Effector CD8-positive, alpha-beta T cell (primary cell): ENCODE results near the gene MBD5.

Experiments
- DNase-seq: peaks from one replicate; lab custom pipeline; 2025; lab: John Stamatoyannopoulos, UW

MBD5 gene

DNA sequence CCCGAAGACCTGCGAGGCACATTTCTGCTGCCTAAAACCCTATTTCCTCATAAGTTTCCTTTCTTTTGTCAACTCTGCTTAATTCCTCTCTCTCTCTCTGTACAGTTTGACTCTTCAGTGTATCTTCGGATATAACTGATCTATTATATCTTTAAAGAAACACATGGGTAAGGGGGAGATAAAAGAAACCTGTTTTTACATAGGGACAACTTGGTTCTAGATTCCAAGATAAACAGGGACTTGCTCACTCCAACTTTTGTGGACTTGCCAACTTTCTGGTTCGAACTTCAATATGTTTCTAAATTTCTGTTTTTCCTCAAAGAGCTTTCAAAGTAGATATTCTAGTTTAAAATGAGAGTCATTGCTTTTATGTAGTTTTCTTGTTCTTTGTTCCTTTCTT is 441.0 kb downstream of the MBD5 start:
- no peak for DNase-seq

DNA sequence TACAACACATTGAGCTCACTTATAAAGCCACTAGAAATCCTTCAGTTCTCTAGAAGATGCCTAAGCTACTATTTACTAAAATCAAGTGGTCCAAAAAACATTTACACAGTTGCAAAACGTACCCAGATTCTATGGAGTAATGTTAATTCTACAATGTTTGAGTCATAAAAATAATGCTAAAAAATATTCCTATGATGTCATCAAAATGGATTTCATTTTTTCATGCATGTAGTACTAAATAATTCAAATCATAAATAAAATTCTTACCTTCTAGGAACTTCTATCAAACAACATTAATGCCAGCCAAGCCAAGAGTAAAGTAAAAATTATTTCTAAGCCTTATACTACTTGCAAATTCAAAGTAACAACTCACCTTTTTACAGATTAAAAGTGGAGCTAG is 454.7 kb downstream of the MBD5 start:
- no peak for DNase-seq

DNA sequence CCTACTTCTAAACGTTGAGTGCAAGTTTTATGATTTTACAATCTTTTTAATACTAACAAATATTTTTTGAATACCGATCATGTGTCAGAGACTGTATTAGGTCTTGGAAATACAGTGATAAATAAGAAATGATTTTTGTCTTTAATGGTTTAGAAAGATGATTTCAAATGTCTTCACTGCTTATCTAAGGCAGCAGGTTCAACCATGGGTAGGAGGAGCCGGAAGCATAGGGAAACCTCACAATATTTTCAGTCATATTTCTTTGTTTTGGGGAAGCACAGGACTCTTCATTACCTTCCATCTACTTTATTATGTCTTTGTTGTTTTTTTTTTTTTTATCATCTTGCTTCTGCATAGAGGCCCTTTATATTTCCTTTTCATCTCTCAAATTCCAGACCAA is 458.5 kb downstream of the MBD5 start:
- no peak for DNase-seq

DNA sequence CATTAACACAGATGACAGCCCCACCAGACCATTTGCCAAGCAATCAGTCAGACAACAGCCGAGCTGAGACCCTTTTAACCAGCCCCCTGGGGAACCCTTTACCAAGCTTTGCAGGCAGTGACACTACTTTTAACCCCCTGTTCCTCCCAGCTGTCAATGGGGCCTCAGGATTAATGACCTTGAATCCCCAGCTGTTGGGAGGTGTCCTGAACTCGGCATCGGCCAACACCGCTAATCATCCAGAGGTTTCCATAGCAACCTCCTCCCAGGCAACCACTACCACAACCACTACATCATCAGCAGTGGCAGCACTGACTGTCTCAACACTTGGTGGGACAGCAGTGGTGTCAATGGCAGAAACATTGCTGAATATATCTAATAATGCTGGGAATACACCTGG is 462.8 kb downstream of the MBD5 start:
- DNase-seq, result no peak

DNA sequence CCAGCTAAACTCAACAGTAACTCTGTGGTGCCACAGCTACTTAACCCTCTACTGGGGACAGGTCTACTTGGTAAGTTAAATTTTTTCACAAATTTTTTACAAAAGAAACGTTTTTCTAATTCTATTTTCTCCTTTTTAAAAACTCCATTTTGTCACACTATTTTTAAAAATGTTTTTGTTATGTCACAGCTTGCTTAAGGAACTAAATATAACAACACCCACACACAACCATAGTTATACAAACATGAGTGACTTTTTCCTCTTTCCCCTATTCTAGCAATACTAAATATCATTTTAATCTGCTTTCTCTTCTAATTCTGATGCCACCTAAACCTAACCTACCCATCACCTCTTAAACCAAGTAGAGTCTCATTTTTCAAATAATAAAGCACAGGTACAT is 463.2 kb downstream of the MBD5 start:
- DNase-seq, result no peak

DNA sequence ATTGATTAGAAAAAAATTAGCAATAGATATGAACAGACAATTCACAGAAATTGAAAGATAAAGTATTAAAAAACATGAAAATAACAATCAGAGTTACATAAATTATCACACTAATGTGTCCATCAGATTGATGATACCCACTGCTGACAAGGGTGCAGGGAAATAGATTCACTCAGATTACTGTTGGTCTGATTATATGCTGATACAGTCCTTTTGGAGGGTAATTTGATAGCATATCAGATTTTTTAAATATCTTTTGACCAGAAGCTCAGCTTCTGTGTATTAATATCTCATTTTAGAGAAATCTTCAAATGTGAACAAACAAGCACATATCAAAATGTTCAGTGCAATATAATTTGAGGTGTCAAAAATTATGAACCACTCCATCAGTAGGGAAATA is 465.8 kb downstream of the MBD5 start:
- DNase-seq, result no peak

DNA sequence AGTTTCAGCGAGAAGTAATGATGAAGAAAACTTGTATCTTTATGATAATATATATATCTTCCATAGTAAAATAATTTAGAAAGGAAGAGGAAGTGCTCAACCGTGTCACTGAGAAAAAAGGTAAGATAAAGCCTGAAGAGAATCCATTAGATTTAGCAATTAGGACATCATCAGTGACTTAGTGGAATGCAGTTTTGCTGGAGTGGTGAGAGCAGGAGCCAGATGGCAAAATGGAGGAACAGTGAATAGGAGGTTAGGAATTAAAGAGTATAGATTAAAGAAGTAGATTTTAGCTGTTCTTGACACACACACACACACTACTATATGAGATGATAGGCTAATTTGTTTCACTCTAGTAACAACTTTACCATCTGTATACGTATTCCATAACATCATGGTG is 466.5 kb downstream of the MBD5 start:
- no peak for DNase-seq

DNA sequence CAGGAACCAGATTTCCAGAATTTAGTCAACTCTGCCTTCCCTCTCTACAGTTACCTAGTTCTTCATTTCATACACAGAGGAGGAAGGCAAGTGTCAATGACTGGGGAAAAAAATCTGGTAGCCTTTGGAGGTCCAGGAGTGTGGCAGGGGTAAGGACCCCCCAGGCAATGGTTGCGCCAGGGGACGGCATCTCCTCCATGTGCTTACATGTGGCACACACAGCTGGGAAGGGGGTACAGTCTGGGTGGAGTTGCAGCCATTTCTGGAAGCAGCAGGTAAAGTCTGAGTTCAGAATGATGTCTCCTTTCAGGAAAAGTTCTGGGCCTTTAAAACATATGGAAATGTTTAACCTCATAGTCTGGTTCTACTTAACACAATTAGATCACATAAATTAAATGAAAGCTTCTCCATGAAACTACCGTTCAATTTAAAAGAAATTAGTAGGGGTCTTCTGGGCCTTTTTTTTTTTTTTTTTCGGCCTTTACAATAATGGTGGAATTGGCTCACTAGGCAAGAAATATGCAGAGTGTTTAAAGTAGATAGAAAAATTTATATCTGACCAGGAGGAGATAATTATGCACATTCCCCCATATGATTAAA is 470.0 kb downstream of the MBD5 start:
- no peak for DNase-seq

DNA sequence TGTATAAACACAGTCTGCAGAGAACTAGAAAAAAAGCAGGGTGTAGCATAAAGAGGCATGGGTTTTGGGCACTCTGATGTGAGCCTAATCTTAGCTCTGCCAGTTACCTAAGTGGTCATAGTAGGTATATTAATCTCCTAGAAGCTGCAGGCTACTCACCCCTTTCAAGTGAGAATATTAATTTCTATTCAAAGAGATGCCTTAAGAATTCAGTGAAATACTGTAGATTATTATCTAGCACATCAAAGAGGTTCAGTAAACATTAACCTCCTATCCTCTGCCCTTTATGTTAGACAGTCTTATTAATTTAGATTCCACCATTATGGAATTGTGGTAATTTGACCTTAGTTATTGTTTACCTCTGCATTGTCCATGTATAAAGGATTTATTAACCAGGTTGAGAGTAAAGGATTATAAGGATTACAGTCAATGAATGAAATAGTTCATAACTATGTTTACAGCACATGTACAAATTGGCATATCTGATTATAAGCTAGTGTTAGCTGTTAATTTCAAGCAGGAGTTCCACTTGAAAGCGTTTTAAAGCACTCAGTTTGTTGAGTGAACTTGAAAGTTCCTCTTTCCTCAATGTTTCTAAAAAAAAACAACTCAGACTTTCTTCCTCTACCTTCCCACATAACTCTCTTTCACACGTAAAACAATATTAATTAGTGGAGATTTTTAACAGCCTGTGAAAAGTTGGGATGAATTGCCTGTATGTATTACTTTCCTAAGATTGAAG is 473.1 kb downstream of the MBD5 start:
- DNase-seq, result no peak

DNA sequence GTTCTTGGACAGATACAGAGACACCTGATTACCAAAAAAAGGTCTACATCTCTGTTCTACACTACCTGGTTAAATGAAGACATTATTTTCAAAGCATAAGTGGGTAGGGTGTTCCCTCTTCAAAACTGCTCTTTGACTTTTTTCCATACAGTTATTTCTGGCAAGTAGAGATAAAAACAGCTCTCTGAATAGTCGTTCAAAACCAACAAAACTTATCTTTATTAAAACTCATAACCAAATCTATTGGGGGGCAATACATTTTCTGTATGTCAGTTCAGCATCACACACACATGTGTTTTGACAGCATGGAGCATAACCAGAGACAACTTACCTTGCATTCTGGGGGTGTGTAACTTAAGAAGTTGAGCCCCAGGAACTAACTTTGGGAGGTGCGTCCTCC is 474.7 kb downstream of the MBD5 start:
- DNase-seq, result no peak

DNA sequence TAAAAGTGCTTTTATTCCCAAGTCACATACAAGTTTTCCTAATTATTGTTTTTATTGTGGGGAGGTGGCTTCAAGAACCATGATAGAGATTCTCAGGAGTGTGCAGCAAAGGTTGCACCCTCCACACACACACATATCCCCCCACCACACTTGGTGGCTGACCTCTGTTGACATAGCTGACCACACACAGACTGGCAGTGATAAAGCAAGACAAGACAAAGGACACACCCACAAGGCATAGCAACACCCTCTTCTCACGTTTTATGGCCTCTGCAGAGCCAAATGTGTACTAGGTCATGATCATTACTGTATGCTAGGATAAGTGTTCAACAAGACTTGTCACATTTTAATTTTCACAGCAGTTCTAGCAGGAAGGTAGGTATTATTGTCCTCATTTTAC is 480.7 kb downstream of the MBD5 start:
- no peak for DNase-seq

DNA sequence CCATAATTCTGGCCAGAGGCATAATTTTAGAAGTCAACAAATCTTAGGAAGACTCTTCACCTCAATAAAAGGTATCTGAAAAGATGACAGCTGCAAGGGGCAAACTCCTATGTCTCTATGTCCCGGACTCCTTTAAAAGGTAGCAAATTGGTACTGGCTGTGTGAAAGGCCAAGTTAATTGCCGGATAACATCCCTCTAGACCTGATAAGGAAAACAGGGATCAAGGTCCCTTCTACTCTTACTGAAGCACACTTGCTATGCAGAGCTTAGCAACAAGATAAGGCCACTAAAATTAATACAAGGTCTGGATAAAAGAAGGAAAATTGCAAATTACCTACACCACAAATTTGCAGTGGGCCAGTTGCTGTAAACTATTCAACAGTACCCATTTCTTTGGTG is 482.6 kb downstream of the MBD5 start:
- DNase-seq, result no peak

DNA sequence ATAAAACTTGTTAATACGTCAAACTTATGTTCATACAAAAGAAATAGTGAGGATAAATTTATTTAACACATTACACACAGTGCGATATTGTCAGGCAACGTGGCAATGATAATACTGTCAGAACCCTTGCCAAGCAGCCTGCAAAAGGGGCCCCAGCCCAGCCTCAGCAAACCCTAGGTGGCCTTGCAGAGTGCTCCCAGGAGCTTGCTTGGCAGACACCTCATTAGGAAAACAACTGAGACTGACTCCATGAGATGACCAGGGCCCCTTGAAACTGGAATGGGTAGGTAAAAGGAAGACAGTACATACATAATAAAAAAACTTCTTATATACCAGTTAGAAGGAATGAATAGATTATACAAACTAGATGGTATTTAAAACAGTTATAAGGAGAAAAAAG is 487.1 kb downstream of the MBD5 start:
- no peak for DNase-seq

DNA sequence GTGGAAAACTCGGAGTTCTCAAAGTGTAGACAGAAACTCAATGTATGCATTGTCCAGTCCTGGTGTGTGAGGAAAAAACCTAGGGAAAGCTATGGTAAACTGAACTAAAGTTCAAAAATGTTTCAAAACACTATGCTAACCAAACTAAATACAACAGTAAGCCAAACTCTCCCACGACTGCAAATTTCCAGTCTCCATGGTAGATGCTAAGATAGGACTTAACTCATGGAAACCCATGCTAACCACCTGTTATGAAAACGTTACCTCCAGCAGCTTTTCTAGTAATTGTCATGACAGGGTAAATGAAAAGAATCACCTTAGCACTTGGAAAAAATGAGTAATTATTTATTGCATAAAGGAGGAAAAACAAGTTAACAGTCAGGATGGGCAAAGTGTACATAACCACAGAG is 488.0 kb downstream of the MBD5 start:
- DNase-seq, result no peak

DNA sequence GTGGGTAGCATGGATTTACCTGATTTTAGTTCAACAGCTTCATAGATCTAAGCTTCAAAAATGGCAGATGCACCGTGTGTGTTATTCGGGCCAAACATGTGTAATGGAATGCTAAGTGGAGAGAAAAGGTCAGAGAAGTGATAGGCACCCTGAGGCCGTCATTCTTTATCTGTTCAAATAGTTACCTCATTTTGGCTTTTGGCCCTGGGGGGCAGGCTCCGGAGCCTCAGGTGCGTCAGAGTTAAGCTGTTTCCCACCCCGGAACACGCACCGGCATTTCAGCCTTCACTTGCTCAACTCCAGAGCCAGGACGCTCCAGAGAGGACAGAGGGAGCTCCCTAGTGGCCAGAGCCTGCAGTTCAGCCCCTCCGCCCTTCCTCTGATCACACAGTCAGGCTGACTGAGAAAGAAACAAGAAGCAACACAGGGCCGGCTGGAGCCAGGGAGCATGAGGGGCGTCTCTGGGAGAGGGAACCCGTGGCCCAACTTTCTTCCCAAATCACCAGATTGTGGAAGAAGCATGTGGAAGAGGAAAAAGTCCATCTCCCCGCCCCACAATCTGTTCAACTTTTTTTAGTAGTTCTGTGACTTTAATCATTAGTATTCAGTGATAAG is 488.5 kb downstream of the MBD5 start:
- DNase-seq, result peak; percentile 60

DNA sequence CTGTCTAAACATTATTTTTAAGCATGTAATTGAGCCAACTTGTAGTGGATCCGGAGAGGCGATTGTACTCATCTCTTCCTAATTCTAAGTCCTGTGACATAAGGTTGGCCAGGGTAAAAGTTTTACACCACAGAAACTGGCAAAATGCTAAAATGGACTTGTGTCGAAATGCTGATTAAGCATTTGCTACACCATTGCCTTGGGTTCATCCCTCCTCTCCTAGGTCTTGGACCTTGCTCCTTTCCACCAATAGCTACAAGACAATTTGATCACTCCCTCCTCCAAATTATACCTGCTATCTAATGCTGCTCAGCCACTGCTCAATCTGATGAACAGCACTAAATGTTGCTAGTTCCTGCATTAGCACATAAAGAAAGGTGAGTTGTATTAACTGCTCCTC is 491.0 kb downstream of the MBD5 start:
- no peak for DNase-seq

DNA sequence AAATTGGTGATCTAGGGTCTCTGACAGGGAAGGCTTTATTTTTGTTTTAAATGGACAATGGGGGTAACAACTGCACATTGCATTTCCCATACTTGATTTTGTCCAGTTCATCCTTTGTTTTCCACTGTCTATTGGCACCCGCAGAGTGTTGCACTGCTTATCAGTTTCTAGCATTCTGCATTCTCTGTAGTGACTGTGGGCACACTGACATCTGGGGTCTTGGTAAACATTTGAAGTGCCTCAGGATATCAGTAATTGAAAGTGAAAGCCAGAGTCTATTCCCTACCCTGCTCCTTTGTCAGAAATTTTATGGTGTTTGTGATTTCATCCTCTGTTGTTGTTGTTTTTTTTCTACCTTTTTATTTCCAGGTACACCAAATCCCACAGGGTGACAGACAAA is 491.6 kb downstream of the MBD5 start:
- DNase-seq, result no peak

DNA sequence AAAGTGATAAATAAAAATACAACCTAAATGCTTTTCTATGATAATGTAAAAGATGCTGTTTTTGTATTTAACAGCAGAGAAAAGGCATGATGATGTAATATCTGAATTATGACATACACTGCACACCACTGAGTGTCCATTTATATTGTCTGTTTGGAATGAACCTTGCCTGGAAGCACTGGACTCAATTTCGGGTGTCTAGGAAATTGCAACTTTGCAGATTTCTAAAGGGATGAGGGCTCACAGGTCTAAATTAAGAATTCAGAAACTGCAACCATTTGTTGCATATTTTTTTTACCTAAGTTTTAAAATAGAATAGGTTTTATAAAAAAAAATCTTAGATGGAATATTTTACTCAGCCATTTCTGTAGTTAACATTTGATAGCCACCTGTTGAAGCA is 492.5 kb downstream of the MBD5 start:
- no peak for DNase-seq

DNA sequence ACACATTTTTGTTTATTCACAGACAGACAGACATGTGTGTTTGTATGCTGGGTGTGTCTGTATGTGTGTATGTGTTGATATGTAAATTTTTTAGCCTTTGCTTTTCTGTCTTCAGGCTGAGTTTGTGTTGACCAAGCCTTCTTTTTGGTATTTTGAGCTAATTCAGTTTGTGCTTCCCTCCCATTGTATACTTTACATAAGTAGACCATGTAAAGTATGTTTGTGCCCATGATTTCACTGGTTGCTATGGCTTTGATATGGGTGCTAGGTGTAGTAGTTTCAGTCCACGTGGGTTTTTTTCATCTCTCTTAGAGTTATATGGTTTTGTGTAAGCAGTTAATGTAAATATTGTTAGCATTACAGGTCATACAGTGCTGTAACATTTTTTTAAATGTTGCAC is 494.2 kb downstream of the MBD5 start:
- no peak for DNase-seq

DNA sequence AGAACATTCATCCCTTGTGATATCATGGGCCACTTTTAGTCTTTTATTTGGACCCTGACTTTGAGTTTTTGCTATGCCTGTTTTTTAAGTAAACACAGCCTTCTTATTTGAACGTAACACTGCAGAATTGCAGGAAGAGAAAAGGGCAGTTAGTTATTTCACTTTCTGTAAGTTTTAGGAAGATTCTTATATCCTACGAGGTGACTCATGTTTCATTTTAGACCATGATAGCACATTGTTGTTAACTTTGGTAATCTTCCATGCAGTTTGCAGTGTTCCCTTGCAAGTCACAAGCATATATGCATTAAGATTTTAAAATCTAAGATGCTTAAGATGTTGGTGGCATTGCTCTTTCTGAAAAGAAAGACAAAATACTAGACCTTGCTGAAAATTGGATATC is 495.1 kb downstream of the MBD5 start:
- no peak for DNase-seq

DNA sequence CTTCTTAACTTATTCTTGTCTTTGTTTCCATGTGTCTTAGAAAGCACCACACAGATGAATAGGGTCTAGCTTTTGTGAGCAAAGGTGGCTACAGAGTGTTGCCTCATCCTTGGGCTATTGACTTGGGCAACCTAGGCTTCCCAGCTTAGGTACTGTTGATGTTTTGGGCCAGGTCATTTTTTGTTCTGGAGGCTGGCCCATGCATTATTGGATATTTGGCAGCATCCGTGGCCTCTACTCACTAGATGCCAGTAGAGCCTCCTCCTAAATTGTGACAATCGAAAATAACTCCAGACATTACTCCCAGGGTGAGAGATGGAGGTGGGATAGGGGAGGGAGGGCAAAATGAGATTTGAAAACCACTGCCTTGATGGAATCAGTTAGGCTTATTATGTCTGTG is 496.4 kb downstream of the MBD5 start:
- no peak for DNase-seq

DNA sequence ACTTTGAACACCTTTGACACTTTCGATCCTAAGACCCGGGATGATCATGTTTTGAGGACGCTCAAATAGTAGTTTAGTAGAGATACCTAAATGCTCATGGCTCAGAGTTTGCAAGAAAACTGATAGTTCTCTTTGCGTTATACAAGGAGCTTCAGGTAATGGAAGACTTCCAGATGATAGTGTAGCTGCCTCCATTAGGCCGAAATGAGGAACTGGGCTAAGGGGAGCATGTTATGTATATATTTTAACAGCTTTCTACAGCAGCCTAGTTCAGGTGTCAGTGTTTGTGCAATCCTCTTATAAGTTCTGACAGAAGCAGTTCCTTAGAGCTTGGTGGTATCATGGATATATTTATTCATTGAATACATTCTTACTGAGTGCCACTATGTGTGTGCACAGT is 496.9 kb downstream of the MBD5 start:
- no peak for DNase-seq

DNA sequence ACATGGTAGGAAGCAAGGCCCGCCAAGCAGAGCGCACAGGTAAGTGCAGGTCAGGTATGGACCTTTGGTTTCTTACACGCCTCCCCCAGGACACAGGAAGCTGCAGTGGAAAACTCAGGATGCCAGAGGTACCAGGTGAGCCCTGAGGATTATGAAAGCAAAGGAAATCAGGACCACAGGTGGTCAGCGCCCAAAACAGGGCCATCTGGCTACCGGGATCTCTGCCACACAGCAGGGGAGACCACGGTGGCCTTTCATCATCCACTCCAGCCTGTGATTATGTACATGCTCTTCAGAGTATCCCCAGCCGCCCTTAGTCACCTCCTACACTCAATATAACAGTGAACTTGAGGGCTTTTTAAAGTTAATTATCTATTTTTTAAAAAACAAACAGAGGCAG is 498.1 kb downstream of the MBD5 start:
- DNase-seq, result no peak

DNA sequence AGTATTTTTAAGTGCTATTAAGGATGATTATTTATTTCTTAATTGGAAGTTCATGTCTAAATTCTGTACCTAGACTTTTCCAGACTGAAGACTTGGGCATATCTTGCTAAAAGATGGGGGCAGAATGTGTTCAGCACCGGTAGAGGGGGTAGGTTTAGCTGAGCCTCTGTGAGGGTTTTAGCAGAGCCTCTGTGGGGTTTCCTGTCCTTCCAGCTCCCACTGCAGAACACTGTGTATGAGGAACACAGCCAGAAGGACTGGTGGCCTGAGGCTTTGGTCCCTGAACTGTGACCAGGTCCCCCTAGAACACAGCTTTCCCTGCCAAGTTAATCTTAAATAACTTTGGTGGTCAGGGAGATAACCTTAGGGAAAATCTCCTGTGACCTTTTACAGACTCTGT is 500.3 kb downstream of the MBD5 start:
- DNase-seq, result no peak
